HepG2 (cell line): ENCODE measurements around the gene VAV2. TPM values are rescaled to one million over a fixed set of nuclear protein-coding genes. Genes with fewer than 3 reads are reported as not detected.

Experiments
- ATAC-seq: fragments of 200-7000 bp; cut with Tn5 transposase; 3 replicates; pipeline ENCODE4 v1.9.1; 2020; ENCODE audit warnings: mild to moderate bottlenecking, moderate library complexity
- BruUV-seq: library from RNA; stranded (reverse); fragments of 400-500 nt; replicated peaks from 2 replicates; lab custom pipeline; 2021; lab: Mats Ljungman, UMichigan
- CTCF ChIA-PET: fragments of 300-600 bp; formaldehyde crosslinking; extraction: SDS; loops from one replicate; lab custom pipeline; 2021; ENCODE audit warnings: low total read pairs, inconsistent platforms, low intra/inter-chr PET ratio; lab: Yijun Ruan, JAX
- POLR2A ChIA-PET: fragments of 350-600 bp; sonication (Branson Sonifier 250); formaldehyde crosslinking; loops from one replicate; lab custom pipeline; 2020; ENCODE audit warnings: antibody characterized with exemption, inconsistent platforms; lab: Yijun Ruan, JAX
- DNase-seq: peaks from one replicate; pipeline ENCODE4 v3.0.0-alpha.2; 2015; ENCODE audit warnings: low spot score
- FAIRE-seq: peaks from 3 replicates; lab custom pipeline; 2011; peaks lifted over from hg19 to GRCh38; lab: Jason Lieb, UNC
- H2AFZ ChIP-seq: one replicate; pipeline ENCODE4 v1.6.1; 2011; ENCODE audit warnings: low read length, inconsistent platforms
- H3K27ac ChIP-seq: fragments of 300-600 bp; 3 replicates; pipeline ENCODE4 v1.8.0; 2011; ENCODE audit warnings: mixed run types, mild to moderate bottlenecking, mixed read lengths, low read length, inconsistent platforms; ENCODE audit not compliant: insufficient read depth; ENCODE audit errors: extremely low read length
- H3K27me3 ChIP-seq, 2 experiments: fragments of 200-600 bp in 1 of 2; 2 replicates in 1 of 2; 3 replicates in 1 of 2; pipeline versions ENCODE4 v1.6.0 to v1.8.0; 2011; ENCODE audit warnings: low read length in 2 of 2, mild to moderate bottlenecking in 2 of 2, moderate library complexity in 2 of 2, inconsistent platforms in 1 of 2; ENCODE audit not compliant: insufficient read depth in 2 of 2, control insufficient read depth in 1 of 2
- H3K36me3 ChIP-seq, 2 experiments: fragments of 200-600 bp in 1 of 2; replicated peaks in 1 of 2; 2 replicates in 1 of 2; 3 replicates in 1 of 2; pipeline versions ENCODE4 v1.5.1 to v1.8.0; 2011; ENCODE audit warnings: low read length in 2 of 2, inconsistent platforms in 1 of 2; ENCODE audit not compliant: insufficient read depth in 2 of 2, control insufficient read depth in 1 of 2
- H3K4me1 ChIP-seq: 2 replicates; pipeline ENCODE4 v1.5.1; 2012; ENCODE audit warnings: low read length, inconsistent platforms; ENCODE audit not compliant: insufficient read depth
- H3K4me2 ChIP-seq: 2 replicates; pipeline ENCODE4 v1.6.0; 2011; ENCODE audit warnings: low read depth, low read length, inconsistent platforms
- H3K4me3 ChIP-seq, 3 experiments: fragments of 200-600 bp in 1 of 3; sonication (generic), shearing (Covaris generic) in 1 of 3; replicated peaks in 1 of 3; 2 replicates each; pipeline ENCODE4 v1.5.1; 2011 to 2016; ENCODE audit warnings: low read length in 3 of 3, inconsistent platforms in 2 of 3, low read depth in 2 of 3, mild to moderate bottlenecking in 2 of 3, control low read depth in 1 of 3, mixed read lengths in 1 of 3; ENCODE audit not compliant: insufficient read depth in 1 of 3
- H3K79me2 ChIP-seq: one replicate; pipeline ENCODE4 v1.6.1; 2011; ENCODE audit warnings: low read length, inconsistent platforms; ENCODE audit not compliant: insufficient read depth
- H3K9ac ChIP-seq: 2 replicates; pipeline ENCODE4 v1.6.0; 2011; ENCODE audit warnings: mild to moderate bottlenecking, low read depth, low read length, inconsistent platforms; ENCODE audit not compliant: insufficient read depth
- H3K9me3 ChIP-seq: 2 replicates; pipeline ENCODE4 v1.5.1; 2012; ENCODE audit warnings: mild to moderate bottlenecking, low read length
- H4K20me1 ChIP-seq: 2 replicates; pipeline ENCODE4 v1.6.0; 2011; ENCODE audit warnings: inconsistent platforms, mild to moderate bottlenecking, low read length, moderate library complexity; ENCODE audit not compliant: insufficient read depth
- BCL6 ChIP-seq: IDR thresholded peaks from 2 replicates; pipeline ENCODE4 v1.6.1; 2016; ENCODE audit warnings: missing genetic modification reagents, missing compliant biosample characterization
- DMTF1 ChIP-seq: sonication (generic); formaldehyde crosslinking; IDR thresholded peaks from 2 replicates; pipeline ENCODE4 v1.4.0; 2020; ENCODE audit warnings: mild to moderate bottlenecking, missing genetic modification reagents
- EZH2 ChIP-seq: conservative IDR thresholded peaks from 2 replicates; pipeline ENCODE4 v1.6.1; 2012; ENCODE audit warnings: mild to moderate bottlenecking, low read depth, low read length, moderate library complexity
- HNF4G ChIP-seq, 2 experiments: sonication (generic) in 1 of 2; formaldehyde crosslinking in 1 of 2; IDR thresholded peaks; 2 replicates each; pipeline versions ENCODE4 v1.4.0 to v1.6.1; 2011 to 2020; ENCODE audit warnings: borderline replicate concordance in 2 of 2, low read depth in 2 of 2, mild to moderate bottlenecking in 2 of 2, low read length in 1 of 2, missing genetic modification reagents in 1 of 2, moderate library complexity in 1 of 2
- HNRNPL ChIP-seq: fragments of 200-400 bp; formaldehyde crosslinking; IDR thresholded peaks from 2 replicates; pipeline ENCODE4 v1.6.1; 2017; ENCODE audit warnings: mild to moderate bottlenecking, low read depth, low read length
- MAX ChIP-seq: IDR thresholded peaks from 2 replicates; pipeline ENCODE4 v1.6.1; 2012; ENCODE audit warnings: inconsistent platforms
- MEIS1 ChIP-seq: sonication (generic); formaldehyde crosslinking; IDR thresholded peaks from 2 replicates; pipeline ENCODE4 v1.9.0; 2021; ENCODE audit warnings: mild to moderate bottlenecking, missing genetic modification reagents, moderate library complexity, borderline replicate concordance
- MIER2 ChIP-seq: IDR thresholded peaks from 2 replicates; pipeline ENCODE4 v1.6.1; 2016; ENCODE audit warnings: missing biosample characterization, missing genetic modification reagents
- USF2 ChIP-seq, 2 experiments: sonication (generic) in 1 of 2; formaldehyde crosslinking in 1 of 2; IDR thresholded peaks; 2 replicates each; pipeline versions ENCODE4 v1.5.1 to v1.6.1; 2011 to 2020; ENCODE audit warnings: borderline replicate concordance in 1 of 2, low read depth in 1 of 2, low read length in 1 of 2, mild to moderate bottlenecking in 1 of 2, missing genetic modification reagents in 1 of 2, moderate library complexity in 1 of 2
- ZFP1 ChIP-seq: IDR thresholded peaks from 2 replicates; pipeline ENCODE4 v1.6.1; 2016
- ZNF687 ChIP-seq: sonication (generic); formaldehyde crosslinking; IDR thresholded peaks from 2 replicates; pipeline ENCODE4 v1.5.1; 2020; ENCODE audit warnings: mild to moderate bottlenecking, missing genetic modification reagents, moderate library complexity
- ZNF709 ChIP-seq: sonication (generic); formaldehyde crosslinking; IDR thresholded peaks from 2 replicates; pipeline ENCODE4 v1.5.0; 2020; ENCODE audit warnings: mild to moderate bottlenecking, missing genetic modification reagents
- ZSCAN12 ChIP-seq: sonication (generic); formaldehyde crosslinking; IDR thresholded peaks from 2 replicates; pipeline ENCODE4 v1.9.0; 2021; ENCODE audit warnings: mild to moderate bottlenecking, missing genetic modification reagents
- WGBS: methylation state at CpG from one replicate; pipeline ENCODE4 v1.1.6; 2017; ENCODE audit warnings: low lambda C conversion rate; 5-methylcytosine and 5-hydroxymethylcytosine counted together
- in situ Hi-C: cut with HindIII; loops from 2 replicates; pipeline ENCODE4 v1.10.0; 2017; ENCODE audit warnings: low pct_unique_long_range_greater_than_20kb; ENCODE audit not compliant: extremely low pct_ligation_motif_present
- intact Hi-C: fragments of 100-400 bp; cut with micrococcal nuclease; formaldehyde crosslinking; loops from one replicate; pipeline ENCODE4 v1.10.0; 2022; ENCODE audit not compliant: unreplicated experiment
- polyA plus RNA-seq, 8 experiments: library from polyadenylated mRNA; depleted of rRNA in 3 of 8; stranded (reverse) in 7 of 8; unstranded in 1 of 8; fragments of >200 nt; fragmentation: Illumina TruSeq in 4 of 8; extraction: Trizol in 4 of 8; gene quantifications; 2 replicates each; pipeline versions ENCODE4 v1.2.1 to v1.2.3, GENCODE V29; 2011 to 2016; ENCODE audit warnings: low read depth in 4 of 8, missing spikeins in 1 of 8, mixed read lengths in 1 of 8; ENCODE audit not compliant: insufficient read depth in 1 of 8
- total RNA-seq, 5 experiments: library from RNA; depleted of rRNA; stranded (reverse); fragments of >200 nt; fragmentation: Illumina TruSeq; extraction: Trizol; gene quantifications; 2 replicates each; pipeline ENCODE4 v1.2.3, GENCODE V29; 2016; ENCODE audit warnings: low read depth in 1 of 5

The VAV2 gene
- total and polyA plus RNA-seq, 2 of the 13 experiments (the other 11 are each of a cell fraction or from before 2014, with no cell fraction given), result 22.5 to 22.9 TPM

GRCh38 chr9:133803028-133803585 is 189.0 kb downstream of the VAV2 start (continued):
- TF ChIP-seq DMTF1 (CRISPR knock-in tag), result no peak

- ChIA-PET CTCF (no interaction called here), POLR2A (no interaction called here)
- H3K36me3 ChIP-seq, result peaks cover 16 to 42% of the 10 kb centered on the region in 2 experiments
- H3K9me3 ChIP-seq, result no peaks in the 10 kb centered on the region
- 61% methylated on average over 8 of the region's 10 CpGs for WGBS
- no peaks in the 10 kb centered on the region for H3K79me2 ChIP-seq
- H3K4me2 ChIP-seq, result no peak overlapping the region; the same call in 1 of the 2 replicates
- no peaks in the 10 kb centered on the region for H3K27me3 ChIP-seq
- peak overlapping the region; percentile 32 for H3K27ac ChIP-seq
- intact Hi-C loops, result no loop called here
- BruUV-seq, result no TSS peak
- H3K9ac ChIP-seq, result peak overlapping the region; percentile 2; the same call in 1 of the 2 replicates
- H3K4me3 ChIP-seq, result no peak overlapping the region
- H3K4me1 ChIP-seq, result peaks cover 26% of the 10 kb centered on the region
- ATAC-seq (0 out of 3 replicates have a peak, but pooled peaks have one; percentile 6), DNase-seq (peak; percentile 54), FAIRE-seq (peak; percentile 8)
- H4K20me1 ChIP-seq, result peaks cover 3% of the 10 kb centered on the region; the same call in 1 of the 2 replicates
- H2AFZ ChIP-seq, result no peak overlapping the region
- in situ Hi-C loops, result no loop called here
- TF ChIP-seq HNF4G (IDR thresholded peaks at IDR 0.05; ENCODE audit: borderline replicate concordance, low read depth, low read length) (peak; percentile 70), HNF4G (CRISPR knock-in tag; IDR thresholded peaks at IDR 0.05; ENCODE audit: borderline replicate concordance, low read depth) (no peak), USF2 (IDR thresholded peaks at IDR 0.05; ENCODE audit: low read depth, low read length) (no peak), USF2 (CRISPR knock-in tag; IDR thresholded peaks at IDR 0.05; ENCODE audit: borderline replicate concordance) (no peak), ZFP1 (no peak), MIER2 (CRISPR knock-in tag) (no peak), ZNF687 (CRISPR knock-in tag) (peak; percentile 48), HNRNPL (0 out of 2 replicates have a peak, but pooled peaks have one; percentile 26), BCL6 (CRISPR knock-in tag) (no peak), MEIS1 (CRISPR knock-in tag) (no peak), ZSCAN12 (CRISPR knock-in tag) (no peak), MAX (peak; percentile 46; the same call in 1 of the 2 replicates), EZH2 (no peak), ZNF709 (CRISPR knock-in tag) (no peak)
Measured at GRCh38 chr9:133801739-133802138, 190.4 kb downstream of the VAV2 start.
